ENCODE results near the gene TLCD1. TPM values are rescaled to one million over a fixed set of nuclear protein-coding genes. Genes with fewer than 3 reads are reported as not detected.

Gene TLCD1
- total and polyA plus RNA-seq, 10 of the 15 experiments (the other 5 are each of a cell fraction or from before 2014, with no cell fraction given) = 2.9 to 19.8 (median 7.7) TPM

DNA sequence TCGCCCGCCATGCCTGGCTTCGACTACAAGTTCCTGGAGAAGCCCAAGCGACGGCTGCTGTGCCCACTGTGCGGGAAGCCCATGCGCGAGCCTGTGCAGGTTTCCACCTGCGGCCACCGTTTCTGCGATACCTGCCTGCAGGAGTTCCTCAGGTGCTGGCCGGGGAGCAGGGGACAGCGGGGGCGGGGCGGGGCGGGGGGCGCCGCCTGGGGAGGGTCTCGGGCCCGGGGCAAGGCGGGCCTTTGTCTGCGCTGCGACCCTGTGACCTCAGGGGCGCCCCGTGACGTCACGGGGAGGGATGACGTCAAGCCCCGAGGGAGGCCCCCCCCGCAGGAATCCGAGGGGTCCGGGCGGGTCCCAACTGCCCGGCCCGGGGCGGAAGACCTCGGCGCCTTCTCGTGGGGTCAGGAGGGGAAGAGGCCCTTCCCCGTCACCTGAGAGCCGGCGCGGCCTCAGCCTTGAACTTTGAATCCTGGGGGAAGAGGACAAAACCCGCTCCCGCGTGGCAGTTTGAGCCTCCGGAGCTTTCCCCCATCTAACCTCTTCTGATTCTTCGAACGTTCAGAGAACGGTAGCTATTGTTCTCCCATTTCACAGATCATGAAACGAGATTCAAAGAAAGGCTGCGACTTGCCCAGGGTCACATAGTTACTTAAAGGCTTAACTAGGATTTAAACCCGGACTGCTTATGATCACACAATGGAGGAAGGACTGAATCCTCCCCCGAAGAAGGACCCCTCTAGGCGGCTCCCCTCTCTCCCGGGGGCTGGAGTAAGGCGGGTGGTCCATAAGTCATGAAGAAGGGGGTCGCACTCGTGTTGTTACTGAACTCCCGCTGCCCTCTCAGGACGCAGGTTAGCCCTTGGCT lies 18.3 kb upstream of the TLCD1 start:
- Histone ChIP-seq H3K9ac (ENCODE audit: control insufficient read depth, insufficient read depth, low read length) (peak overlapping the region; percentile 98), H3K4me2 (ENCODE audit: control insufficient read depth, insufficient read depth) (peak overlapping the region; percentile 85), H3K4me1 (ENCODE audit: control insufficient read depth, insufficient read depth, low read length) (peaks cover 68% of the 10 kb centered on the region), H3K27ac (ENCODE audit: control insufficient read depth, insufficient read depth) (peak overlapping the region; percentile 95), H3K9me3 (replicated peaks; ENCODE audit: control insufficient read depth, insufficient read depth, low read length) (peaks cover 2% of the 10 kb centered on the region; the same call in 2 of the 3 replicates), H3K4me3 (peak overlapping the region; percentile 92), H2AFZ (ENCODE audit: control insufficient read depth, low read depth, low read length) (no peak overlapping the region), H3K36me3 (ENCODE audit: control insufficient read depth in 2 of 2, insufficient read depth in 2 of 2, low read length in 1 of 2) (peaks cover 25 to 28% of the 10 kb centered on the region in 2 experiments), H3K27me3 (replicated peaks in 1 of 2; ENCODE audit: control insufficient read depth in 2 of 2, insufficient read depth in 2 of 2, low read length in 1 of 2) (no peaks in the 10 kb centered on the region), H3K79me2 (ENCODE audit: control insufficient read depth, insufficient read depth, low read length) (peaks cover 77% of the 10 kb centered on the region), H4K20me1 (ENCODE audit: control insufficient read depth, insufficient read depth) (peaks cover 16% of the 10 kb centered on the region)
- ChIA-PET POLR2A (interaction anchor here (1.0 to 15.2 kb wide), 8 partner anchors 11 to 207 kb away, joined by 3 to 485 read pairs (median 4); partner anchors contain the start of genes FAM222B, NEK8, PHF12 and RPL23A), CTCF (interaction anchor here (0.7 to 10.0 kb wide), 6 partner anchors 17 to 1263 kb away, joined by 3 to 394 read pairs (median 18); partner anchors contain the start of genes NEK8, RPL23A and TLCD1), RAD21 (ENCODE audit: unreplicated experiment) (interaction anchor here (1.3 to 17.4 kb wide), 3 partner anchors 18 to 25 kb away, joined by 4 to 375 read pairs (median 8); partner anchors contain the start of genes NEK8, RPL23A and TLCD1), SMC1A (ENCODE audit: uncharacterized antibody, unreplicated experiment) (interaction anchor here (1.2 to 17.8 kb wide), 3 partner anchors 16 to 205 kb away, joined by 3 to 326 read pairs (median 4); partner anchors contain the start of genes NEK8, RPL23A and TLCD1)
- BruUV-seq (replicated peaks) = TSS peak; percentile 71
- in situ Hi-C loops (cut with MboI) = loop anchor here (25.0 kb wide), 1 partner anchor 1282 kb away; the partner anchor contains the start of gene KSR1
- ATAC-seq (peak; percentile 1), FAIRE-seq (no peak), DNase-seq (ENCODE audit: low read depth, low spot score) (no peak)
- under 1% methylated on average over 41 of the region's 61 CpGs for WGBS (ENCODE audit: insufficient coverage, insufficient replicate concordance, low lambda C conversion rate, missing lambda C conversion rate)
- intact Hi-C loops (cut with micrococcal nuclease; ENCODE audit: unreplicated experiment) = no loop called here
- TF ChIP-seq ATF7 (IDR thresholded peaks at IDR 0.05; ENCODE audit: low read depth) (peak; percentile 78), GATAD2B (conservative IDR thresholded peaks at IDR 0.05; ENCODE audit: low read depth) (no peak), EP300 (IDR thresholded peaks at IDR 0.05; ENCODE audit: borderline replicate concordance in 1 of 2, control insufficient read depth in 1 of 2, low read depth in 2 of 2, low read length in 2 of 2) (no peak), MEF2B (IDR thresholded peaks at IDR 0.05; ENCODE audit: partially characterized antibody, poor library complexity, severe bottlenecking) (peak; percentile 44), SMC3 (IDR thresholded peaks at IDR 0.05; ENCODE audit: borderline replicate concordance, low read length) (no peak), MYB (IDR thresholded peaks at IDR 0.05; ENCODE audit: borderline replicate concordance, low read depth, low read length) (no peak), TBL1XR1 (IDR thresholded peaks at IDR 0.05; ENCODE audit: low read depth, low read length) (peak; percentile 4; the same call in 1 of the 2 replicates), TCF3 (IDR thresholded peaks at IDR 0.05; ENCODE audit: borderline replicate concordance, insufficient read depth, low read depth, low read length) (no peak), SREBF2 (IDR thresholded peaks at IDR 0.05; ENCODE audit: low read length) (no peak), NBN (IDR thresholded peaks at IDR 0.05) (peak; percentile 76), KAT2A (conservative IDR thresholded peaks at IDR 0.05; ENCODE audit: control insufficient read depth, low read depth, low read length) (no peak), SIX5 (IDR thresholded peaks at IDR 0.05; ENCODE audit: low read depth, low read length, severe bottlenecking) (no peak), RUNX3 (IDR thresholded peaks at IDR 0.05; ENCODE audit: low read length) (no peak), JUNB (IDR thresholded peaks at IDR 0.05) (no peak), RFX5 (IDR thresholded peaks at IDR 0.05; ENCODE audit: low read depth, low read length) (no peak), ZNF207 (IDR thresholded peaks at IDR 0.05; ENCODE audit: borderline replicate concordance) (0 out of 2 replicates have a peak, but pooled peaks have one; percentile 21)
- TF ChIP-seq, protein P1, sequence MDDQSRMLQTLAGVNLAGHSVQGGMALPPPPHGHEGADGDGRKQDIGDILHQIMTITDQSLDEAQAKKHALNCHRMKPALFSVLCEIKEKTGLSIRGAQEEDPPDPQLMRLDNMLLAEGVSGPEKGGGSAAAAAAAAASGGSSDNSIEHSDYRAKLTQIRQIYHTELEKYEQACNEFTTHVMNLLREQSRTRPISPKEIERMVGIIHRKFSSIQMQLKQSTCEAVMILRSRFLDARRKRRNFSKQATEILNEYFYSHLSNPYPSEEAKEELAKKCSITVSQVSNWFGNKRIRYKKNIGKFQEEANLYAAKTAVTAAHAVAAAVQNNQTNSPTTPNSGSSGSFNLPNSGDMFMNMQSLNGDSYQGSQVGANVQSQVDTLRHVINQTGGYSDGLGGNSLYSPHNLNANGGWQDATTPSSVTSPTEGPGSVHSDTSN (IDR thresholded peaks at IDR 0.05; ENCODE audit: insufficient replicate concordance, low read depth, low read length) = peak; percentile 11
- TF ChIP-seq, protein P2, sequence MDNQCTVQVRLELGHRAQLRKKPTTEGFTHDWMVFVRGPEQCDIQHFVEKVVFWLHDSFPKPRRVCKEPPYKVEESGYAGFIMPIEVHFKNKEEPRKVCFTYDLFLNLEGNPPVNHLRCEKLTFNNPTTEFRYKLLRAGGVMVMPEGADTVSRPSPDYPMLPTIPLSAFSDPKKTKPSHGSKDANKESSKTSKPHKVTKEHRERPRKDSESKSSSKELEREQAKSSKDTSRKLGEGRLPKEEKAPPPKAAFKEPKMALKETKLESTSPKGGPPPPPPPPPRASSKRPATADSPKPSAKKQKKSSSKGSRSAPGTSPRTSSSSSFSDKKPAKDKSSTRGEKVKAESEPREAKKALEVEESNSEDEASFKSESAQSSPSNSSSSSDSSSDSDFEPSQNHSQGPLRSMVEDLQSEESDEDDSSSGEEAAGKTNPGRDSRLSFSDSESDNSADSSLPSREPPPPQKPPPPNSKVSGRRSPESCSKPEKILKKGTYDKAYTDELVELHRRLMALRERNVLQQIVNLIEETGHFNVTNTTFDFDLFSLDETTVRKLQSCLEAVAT (IDR thresholded peaks at IDR 0.05) = peak; percentile 39; the same call in 1 of the 2 replicates
- TF ChIP-seq, protein P3, sequence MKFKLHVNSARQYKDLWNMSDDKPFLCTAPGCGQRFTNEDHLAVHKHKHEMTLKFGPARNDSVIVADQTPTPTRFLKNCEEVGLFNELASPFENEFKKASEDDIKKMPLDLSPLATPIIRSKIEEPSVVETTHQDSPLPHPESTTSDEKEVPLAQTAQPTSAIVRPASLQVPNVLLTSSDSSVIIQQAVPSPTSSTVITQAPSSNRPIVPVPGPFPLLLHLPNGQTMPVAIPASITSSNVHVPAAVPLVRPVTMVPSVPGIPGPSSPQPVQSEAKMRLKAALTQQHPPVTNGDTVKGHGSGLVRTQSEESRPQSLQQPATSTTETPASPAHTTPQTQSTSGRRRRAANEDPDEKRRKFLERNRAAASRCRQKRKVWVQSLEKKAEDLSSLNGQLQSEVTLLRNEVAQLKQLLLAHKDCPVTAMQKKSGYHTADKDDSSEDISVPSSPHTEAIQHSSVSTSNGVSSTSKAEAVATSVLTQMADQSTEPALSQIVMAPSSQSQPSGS (IDR thresholded peaks at IDR 0.05; ENCODE audit: low read length) = no peak

All from GM12878 (cell line).